BLaER1 (cell line): ENCODE data around the gene SDK2.

Experiments used
- H3K27ac ChIP-seq: shearing (Covaris generic); formaldehyde crosslinking; 2 replicates; pipeline ENCODE4 v1.8.1; 2022
- H3K27me3 ChIP-seq: shearing (Covaris generic); formaldehyde crosslinking; 2 replicates; pipeline ENCODE4 v1.8.1; 2022
- H3K36me3 ChIP-seq: shearing (Covaris generic); formaldehyde crosslinking; 2 replicates; pipeline ENCODE4 v1.8.1; 2022
- H3K4me1 ChIP-seq: shearing (Covaris generic); formaldehyde crosslinking; 2 replicates; pipeline ENCODE4 v1.8.1; 2022
- H3K4me2 ChIP-seq: shearing (Covaris generic); formaldehyde crosslinking; 2 replicates; pipeline ENCODE4 v1.8.1; 2022
- H3K4me3 ChIP-seq: shearing (Covaris generic); formaldehyde crosslinking; 2 replicates; pipeline ENCODE4 v1.8.1; 2022
- H3K9ac ChIP-seq: shearing (Covaris generic); formaldehyde crosslinking; 2 replicates; pipeline ENCODE4 v1.8.1; 2022
- H3K9me3 ChIP-seq: shearing (Covaris generic); formaldehyde crosslinking; 2 replicates; pipeline ENCODE4 v1.8.1; 2022
- H4K20me1 ChIP-seq: shearing (Covaris generic); formaldehyde crosslinking; 2 replicates; pipeline ENCODE4 v1.8.1; 2022
- Cebpa-rat ChIP-seq: shearing (Covaris generic); IDR thresholded peaks from 2 replicates; pipeline ENCODE4 v1.8.1; 2022

Gene SDK2

DNA sequence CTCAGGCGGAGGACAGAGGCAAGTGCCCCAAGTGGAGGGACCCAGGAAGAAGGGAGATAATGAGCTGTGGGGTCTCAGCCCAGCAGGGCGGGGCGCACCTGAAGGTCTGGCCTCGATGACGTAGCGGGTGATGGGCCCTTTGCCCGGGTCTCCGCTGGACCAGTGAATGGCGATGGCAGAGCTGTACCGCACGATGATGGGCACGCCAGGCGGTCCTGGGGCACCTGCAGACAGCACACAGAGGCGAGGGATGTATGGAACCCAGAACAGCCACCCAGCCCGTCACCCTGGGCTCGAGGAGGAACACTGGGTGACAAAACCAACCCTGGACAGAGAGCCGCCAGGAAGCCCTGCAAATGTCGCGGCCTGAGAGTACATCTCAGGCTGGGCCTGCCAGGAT lies 286.3 kb downstream of the SDK2 start:
- Histone ChIP-seq H3K27ac (no peak overlapping the region), H4K20me1 (no peaks in the 10 kb centered on the region), H3K9ac (no peak overlapping the region), H3K9me3 (no peaks in the 10 kb centered on the region), H3K27me3 (no peaks in the 10 kb centered on the region), H3K36me3 (peaks cover 27% of the 10 kb centered on the region; the same call in 1 of the 2 replicates), H3K4me2 (no peak overlapping the region), H3K4me1 (0 out of 2 replicates have a peak, but pooled peaks cover 4% of the 10 kb centered on the region), H3K4me3 (no peak overlapping the region)
- no peak for TF ChIP-seq Cebpa-rat

DNA sequence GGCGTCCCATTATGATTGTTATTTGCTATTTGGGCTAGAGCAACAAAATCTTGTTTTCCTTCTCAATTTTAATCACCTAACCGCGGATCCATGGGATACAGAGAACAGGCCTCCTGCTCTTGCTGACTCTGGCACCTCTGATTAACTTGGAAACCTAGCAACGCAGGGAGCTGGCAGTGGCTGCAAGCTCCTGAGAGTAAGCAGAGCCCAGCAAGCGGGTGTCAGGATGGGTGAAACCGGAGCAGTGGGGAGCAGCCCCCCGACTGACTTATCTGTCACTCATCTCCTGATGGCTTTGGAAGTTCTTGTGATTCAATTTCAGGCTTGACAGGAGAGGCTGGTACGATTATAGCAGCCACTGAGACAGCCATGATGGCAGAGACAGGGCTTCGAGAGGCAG lies 286.9 kb downstream of the SDK2 start:
- Histone ChIP-seq H3K4me2 (no peak overlapping the region), H3K9me3 (no peaks in the 10 kb centered on the region), H3K36me3 (peaks cover 27% of the 10 kb centered on the region; the same call in 1 of the 2 replicates), H3K27ac (no peak overlapping the region), H4K20me1 (no peaks in the 10 kb centered on the region), H3K4me3 (no peak overlapping the region), H3K4me1 (0 out of 2 replicates have a peak, but pooled peaks cover 4% of the 10 kb centered on the region), H3K27me3 (no peaks in the 10 kb centered on the region), H3K9ac (no peak overlapping the region)
- TF ChIP-seq Cebpa-rat: no peak

DNA sequence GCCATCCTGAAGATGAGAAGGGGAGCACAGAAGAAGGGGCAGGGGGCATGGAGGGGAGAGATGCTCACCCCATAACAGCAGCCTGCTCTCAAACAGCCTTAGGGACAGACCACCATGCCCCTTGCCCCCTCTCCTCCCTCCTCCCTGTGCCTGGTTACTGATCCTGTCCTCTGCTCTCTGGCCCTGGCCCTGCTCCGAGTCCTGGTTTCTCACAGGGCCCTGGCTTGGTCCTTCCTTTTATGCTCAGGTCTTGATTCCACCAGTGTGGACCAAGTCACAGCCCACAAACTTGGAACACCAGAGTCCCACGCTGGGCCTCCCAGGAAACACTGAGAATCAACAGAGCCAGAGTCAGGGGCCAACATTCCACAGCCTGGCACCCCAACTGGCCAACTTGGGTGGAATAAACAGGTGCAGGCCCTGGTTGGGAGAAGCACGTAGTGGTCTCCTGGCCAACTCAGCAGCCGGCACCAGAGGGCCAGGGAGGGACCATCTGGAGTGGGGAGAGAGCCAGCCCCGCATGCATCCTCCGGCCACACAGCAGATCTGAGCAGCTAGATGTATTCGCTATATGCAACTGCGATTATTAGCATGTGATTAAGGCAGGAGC lies 287.6 kb downstream of the SDK2 start:
- TF ChIP-seq Cebpa-rat: no peak
- no peaks in the 10 kb centered on the region for H4K20me1 ChIP-seq
- H3K9me3 ChIP-seq: no peaks in the 10 kb centered on the region
- H3K4me3 ChIP-seq: no peak overlapping the region
- H3K9ac ChIP-seq: no peak overlapping the region
- no peak overlapping the region for H3K27ac ChIP-seq
- peaks cover 25% of the 10 kb centered on the region; the same call in 1 of the 2 replicates for H3K36me3 ChIP-seq
- H3K4me2 ChIP-seq: no peak overlapping the region
- H3K4me1 ChIP-seq: 0 out of 2 replicates have a peak, but pooled peaks cover 4% of the 10 kb centered on the region
- H3K27me3 ChIP-seq: no peaks in the 10 kb centered on the region

DNA sequence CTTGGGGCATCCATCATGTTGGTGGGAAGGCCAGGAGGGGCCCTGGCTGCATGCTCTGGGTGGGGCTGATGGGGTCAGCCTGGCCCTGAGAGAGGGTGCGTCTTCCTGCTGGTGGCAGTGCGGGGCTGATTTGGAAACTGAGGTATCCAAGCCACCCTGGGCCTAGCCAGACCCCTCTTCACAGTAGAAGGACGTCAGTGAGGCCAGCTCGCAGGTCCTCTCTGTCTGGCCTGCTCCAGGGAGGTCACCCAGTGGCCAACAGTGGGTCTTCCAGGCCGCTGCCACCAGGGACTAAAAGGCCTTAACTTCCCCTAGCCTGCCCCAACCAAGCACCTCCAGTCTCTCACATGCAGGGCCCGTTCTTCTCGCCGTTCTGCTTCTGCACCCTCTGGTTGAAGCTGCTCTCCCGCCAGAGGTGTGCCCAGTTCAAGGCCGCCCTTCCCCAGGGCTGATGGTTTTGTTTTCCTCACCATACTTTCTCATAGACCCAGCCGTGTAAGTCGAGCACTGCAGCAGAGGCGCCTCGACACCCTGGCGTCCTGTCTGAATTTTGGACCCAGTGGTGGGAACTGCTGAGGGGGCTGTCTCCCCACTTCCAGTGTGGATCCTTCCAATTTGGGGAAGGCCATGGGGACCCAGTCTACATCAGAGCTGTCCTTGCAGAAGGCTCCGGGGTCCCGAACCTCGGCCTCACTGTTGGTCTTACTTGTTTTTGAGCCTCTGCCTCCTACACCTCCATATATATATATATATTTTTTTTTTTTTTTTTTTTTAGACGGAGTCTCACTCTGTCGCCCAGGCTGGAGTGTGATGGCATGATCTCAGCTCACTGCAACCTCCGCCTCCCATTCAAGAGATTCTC lies 289.6 kb downstream of the SDK2 start:
- Histone ChIP-seq H3K27ac (no peak overlapping the region), H3K9me3 (no peaks in the 10 kb centered on the region), H3K4me1 (0 out of 2 replicates have a peak, but pooled peaks cover 4% of the 10 kb centered on the region), H3K27me3 (no peaks in the 10 kb centered on the region), H3K4me2 (no peak overlapping the region), H4K20me1 (no peaks in the 10 kb centered on the region), H3K9ac (no peak overlapping the region), H3K36me3 (peaks cover 32% of the 10 kb centered on the region; the same call in 1 of the 2 replicates), H3K4me3 (no peak overlapping the region)
- TF ChIP-seq Cebpa-rat: no peak

DNA sequence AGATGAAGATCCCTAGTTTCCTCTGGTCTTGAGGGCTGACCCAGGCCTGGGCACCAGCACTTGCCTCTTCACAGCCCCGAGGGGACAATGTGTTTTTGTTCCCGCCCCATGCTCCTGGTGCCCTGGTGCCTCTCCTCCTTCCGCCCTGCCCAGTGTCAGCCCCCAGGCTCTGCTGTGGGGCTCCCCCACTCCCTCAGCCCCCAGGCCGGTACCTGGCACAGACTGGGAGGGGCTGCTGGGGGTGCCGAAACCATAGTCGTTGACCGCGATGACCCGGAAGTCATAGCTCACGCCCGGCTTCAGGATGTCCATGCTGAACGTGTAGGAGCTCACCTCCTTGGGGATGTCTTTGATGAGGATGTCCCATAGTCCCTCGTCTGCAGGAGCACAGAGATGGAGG lies 292.0 kb downstream of the SDK2 start:
- Histone ChIP-seq H3K9ac (no peak overlapping the region), H3K27me3 (no peaks in the 10 kb centered on the region), H3K27ac (no peak overlapping the region), H3K4me2 (no peak overlapping the region), H3K36me3 (peaks cover 30% of the 10 kb centered on the region; the same call in 1 of the 2 replicates), H3K9me3 (no peaks in the 10 kb centered on the region), H3K4me1 (0 out of 2 replicates have a peak, but pooled peaks cover 4% of the 10 kb centered on the region), H3K4me3 (no peak overlapping the region), H4K20me1 (no peaks in the 10 kb centered on the region)
- no peak for TF ChIP-seq Cebpa-rat

DNA sequence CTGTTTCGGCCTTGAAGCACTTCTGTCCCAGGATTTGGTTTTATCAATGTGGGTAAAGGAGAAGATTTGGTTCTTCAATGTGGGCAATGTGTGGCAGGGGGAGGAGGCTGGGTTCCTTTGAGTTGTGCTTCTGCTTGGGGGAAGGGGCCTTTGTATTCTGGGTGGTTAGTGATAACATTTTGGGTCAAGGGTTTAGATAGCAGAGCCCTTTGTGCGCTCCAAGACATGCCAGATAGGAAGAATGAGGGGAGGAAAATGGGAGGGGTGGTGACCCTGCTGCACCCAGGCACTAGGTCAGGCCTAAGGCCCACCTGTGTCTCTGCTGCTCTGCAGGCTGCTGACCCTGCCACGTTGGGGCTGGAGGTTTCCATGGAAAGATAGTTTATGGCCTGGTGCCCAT lies 292.5 kb downstream of the SDK2 start:
- TF ChIP-seq Cebpa-rat: no peak
- no peaks in the 10 kb centered on the region for H4K20me1 ChIP-seq
- H3K27me3 ChIP-seq: no peaks in the 10 kb centered on the region
- H3K9ac ChIP-seq: no peak overlapping the region
- no peak overlapping the region for H3K4me3 ChIP-seq
- H3K4me2 ChIP-seq: no peak overlapping the region
- H3K36me3 ChIP-seq: peaks cover 30% of the 10 kb centered on the region; the same call in 1 of the 2 replicates
- H3K9me3 ChIP-seq: no peaks in the 10 kb centered on the region
- H3K27ac ChIP-seq: no peak overlapping the region
- 0 out of 2 replicates have a peak, but pooled peaks cover 4% of the 10 kb centered on the region for H3K4me1 ChIP-seq

DNA sequence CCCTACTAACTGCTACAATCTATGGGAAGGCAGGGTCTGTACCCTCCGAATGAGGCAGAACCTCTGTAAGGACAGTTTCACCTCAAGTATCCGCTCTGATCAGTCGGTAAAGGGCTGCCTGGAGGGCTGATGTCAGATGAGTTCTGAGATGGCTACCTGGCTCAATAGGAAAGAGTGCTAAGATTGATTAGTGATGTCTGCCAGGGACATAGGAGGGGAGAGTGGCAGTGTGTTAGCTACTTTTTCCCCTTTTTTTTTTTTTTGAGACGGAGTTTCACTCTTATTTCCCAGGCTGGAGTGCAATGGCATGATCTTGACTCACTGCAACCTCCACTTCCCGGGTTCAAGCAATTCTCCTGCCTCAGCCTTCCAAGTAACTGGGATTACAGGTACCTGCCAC lies 293.4 kb downstream of the SDK2 start:
- H3K27me3 ChIP-seq: no peaks in the 10 kb centered on the region
- H3K9ac ChIP-seq: no peak overlapping the region
- no peak for TF ChIP-seq Cebpa-rat

DNA sequence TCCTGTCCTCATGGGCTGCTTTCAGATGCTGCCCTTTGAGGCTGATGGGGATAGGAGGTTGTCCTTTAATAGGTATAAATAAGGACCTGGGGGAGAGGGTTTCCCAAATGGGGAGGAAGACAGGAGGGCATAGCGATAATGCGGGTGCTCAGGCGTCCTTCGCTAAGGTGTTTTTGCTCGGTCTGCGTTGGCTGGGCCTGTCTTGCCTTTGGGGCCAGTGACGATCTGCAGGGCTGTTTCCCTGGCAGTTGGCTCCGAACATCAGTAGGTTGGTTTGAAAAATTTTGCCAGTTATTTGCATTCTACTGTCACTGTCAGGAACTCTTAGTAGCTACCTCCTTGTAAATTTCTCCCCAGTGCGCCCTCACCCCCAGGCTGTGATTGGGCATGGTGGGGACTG lies 294.6 kb downstream of the SDK2 start:
- Histone ChIP-seq H3K4me3 (no peak overlapping the region), H3K27me3 (no peaks in the 10 kb centered on the region), H3K4me2 (no peak overlapping the region), H3K4me1 (0 out of 2 replicates have a peak, but pooled peaks cover 4% of the 10 kb centered on the region), H3K36me3 (peaks cover 27% of the 10 kb centered on the region; the same call in 1 of the 2 replicates), H3K27ac (no peak overlapping the region), H3K9me3 (no peaks in the 10 kb centered on the region), H4K20me1 (no peaks in the 10 kb centered on the region), H3K9ac (no peak overlapping the region)
- no peak for TF ChIP-seq Cebpa-rat

More for the DNA sequence above, 293.4 kb downstream of the SDK2 start:
- Histone ChIP-seq H3K4me2 (no peak overlapping the region), H3K27ac (no peak overlapping the region), H3K36me3 (peaks cover 25% of the 10 kb centered on the region; the same call in 1 of the 2 replicates), H3K9me3 (no peaks in the 10 kb centered on the region), H3K4me1 (0 out of 2 replicates have a peak, but pooled peaks cover 4% of the 10 kb centered on the region), H3K4me3 (no peak overlapping the region), H4K20me1 (no peaks in the 10 kb centered on the region)

DNA sequence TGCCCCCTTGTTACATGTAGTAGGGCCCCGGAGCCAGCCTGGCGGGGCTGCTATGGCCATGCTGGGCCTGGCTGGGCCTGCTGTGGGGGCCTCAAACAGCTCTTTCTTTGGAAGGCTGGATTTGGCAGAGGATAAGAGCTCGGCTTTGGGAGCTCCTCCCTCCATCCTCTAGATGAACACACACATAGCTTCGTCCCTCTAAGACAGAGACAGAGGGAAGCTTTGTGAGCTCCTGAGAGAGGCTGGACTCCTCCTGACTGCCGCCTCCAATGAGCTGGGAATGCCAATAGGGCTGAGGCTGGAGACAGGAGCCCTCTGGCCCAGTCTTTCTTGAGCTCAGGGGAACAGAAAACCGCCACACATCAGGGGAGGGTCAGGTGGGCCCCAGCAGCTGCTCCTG lies 295.1 kb downstream of the SDK2 start:
- H3K27ac ChIP-seq: no peak overlapping the region
- TF ChIP-seq Cebpa-rat: no peak
- H3K36me3 ChIP-seq: peaks cover 27% of the 10 kb centered on the region; the same call in 1 of the 2 replicates
- no peak overlapping the region for H3K4me2 ChIP-seq
- H3K9ac ChIP-seq: no peak overlapping the region
- no peak overlapping the region for H3K4me3 ChIP-seq
- no peaks in the 10 kb centered on the region for H4K20me1 ChIP-seq
- no peaks in the 10 kb centered on the region for H3K27me3 ChIP-seq
- peaks cover 4% of the 10 kb centered on the region for H3K4me1 ChIP-seq
- no peaks in the 10 kb centered on the region for H3K9me3 ChIP-seq

DNA sequence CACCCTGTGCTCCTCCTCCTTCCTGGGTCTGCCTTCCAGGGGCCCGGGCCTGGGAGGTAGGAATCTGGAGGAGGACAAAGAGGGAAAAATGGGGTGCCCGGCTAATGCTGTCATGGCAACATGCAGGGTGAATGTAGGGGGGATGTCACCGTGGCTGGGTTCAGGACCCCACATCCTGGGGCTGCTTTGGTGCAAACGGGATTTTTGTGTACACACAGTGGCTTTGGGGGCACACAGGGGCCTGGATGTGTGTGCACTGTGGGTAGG lies 295.5 kb downstream of the SDK2 start:
- H3K36me3 ChIP-seq: peaks cover 28% of the 10 kb centered on the region; the same call in 1 of the 2 replicates
- H3K4me3 ChIP-seq: no peak overlapping the region
- no peaks in the 10 kb centered on the region for H3K27me3 ChIP-seq
- no peak overlapping the region for H3K9ac ChIP-seq
- no peak for TF ChIP-seq Cebpa-rat
- no peaks in the 10 kb centered on the region for H3K9me3 ChIP-seq
- no peak overlapping the region for H3K4me2 ChIP-seq
- peaks cover 6% of the 10 kb centered on the region for H3K4me1 ChIP-seq
- H3K27ac ChIP-seq: no peak overlapping the region
- no peaks in the 10 kb centered on the region for H4K20me1 ChIP-seq
